Kidney (tissue), 14 donors: ENCODE results near the gene SNAPIN. TPM values are rescaled to one million over a fixed set of nuclear protein-coding genes. Genes with fewer than 3 reads are reported as not detected.
"Not testable (repeated sequence)": the region's sequence is repeated elsewhere in the genome, so short reads cannot be mapped to it uniquely, and the experiment has no call there.

Experiments used
- DNase-seq, 5 donors: peaks; one replicate each; pipeline ENCODE4 v3.0.0-alpha.2; 2013 to 2020
- FAIRE-seq: peaks from 2 replicates; lab custom pipeline; 2012; peaks lifted over from hg19 to GRCh38; lab: Jason Lieb, UNC
- H3K27ac ChIP-seq, 2 donors: one replicate each; pipeline ENCODE4 v1.7.0; 2013; ENCODE audit warnings: low read depth in 2 of 2, low read length in 2 of 2, inconsistent platforms in 1 of 2
- H3K27me3 ChIP-seq: one replicate; pipeline ENCODE4 v1.7.1; 2013; ENCODE audit warnings: low read length, inconsistent platforms; ENCODE audit not compliant: control insufficient read depth, insufficient read depth
- H3K36me3 ChIP-seq, 3 donors: one replicate each; pipeline versions ENCODE4 v1.7.0 to v1.7.1; 2013; ENCODE audit warnings: low read length in 3 of 3, control low read depth in 1 of 3, inconsistent platforms in 1 of 3; ENCODE audit not compliant: insufficient read depth in 3 of 3, control insufficient read depth in 2 of 3
- H3K4me1 ChIP-seq, 3 donors: one replicate each; pipeline versions ENCODE4 v1.7.0 to v1.7.1; 2013; ENCODE audit warnings: low read length in 3 of 3, inconsistent platforms in 1 of 3, low read depth in 1 of 3; ENCODE audit not compliant: control insufficient read depth in 2 of 3, insufficient read depth in 2 of 3
- H3K4me3 ChIP-seq, 3 donors: one replicate each; pipeline versions ENCODE4 v1.7.0 to v1.8.1; 2013; ENCODE audit warnings: low read length in 3 of 3, control low read depth in 1 of 3, inconsistent platforms in 1 of 3
- H3K9ac ChIP-seq, 3 donors: one replicate each; pipeline versions ENCODE4 v1.7.0 to v1.7.1; 2013; ENCODE audit warnings: low read length in 3 of 3, control low read depth in 1 of 3, inconsistent platforms in 1 of 3
- H3K9me3 ChIP-seq, 3 donors: one replicate each; pipeline versions ENCODE4 v1.7.0 to v1.7.1; 2013; ENCODE audit warnings: low read length in 3 of 3, control low read depth in 1 of 3, inconsistent platforms in 1 of 3; ENCODE audit not compliant: control insufficient read depth in 2 of 3, insufficient read depth in 1 of 3
- CTCF ChIP-seq: IDR thresholded peaks from 3 replicates; pipeline ENCODE4 v1.5.1; 2012; ENCODE audit warnings: mild to moderate bottlenecking, moderate library complexity, borderline replicate concordance; ENCODE audit not compliant: insufficient read depth; ENCODE audit errors: extremely low read depth
- intact Hi-C: fragments of 100-400 bp; cut with DNase I; formaldehyde crosslinking; loops from one replicate; pipeline ENCODE4 v1.11.1; 2022
- polyA plus RNA-seq: library from polyadenylated mRNA; stranded (reverse); fragments of 350-450 nt; fragmentation: Illumina TruSeq; extraction: RNeasy Lipid Tissue Mini Kit (QIAGEN cat#74804); gene quantifications from one replicate; pipeline ENCODE4 v1.2.3, GENCODE V29; 2014; ENCODE audit warnings: low read depth, low replicate concordance; ENCODE audit not compliant: insufficient read depth
- total RNA-seq: library from RNA; stranded (reverse); fragmentation: NEBNext Ultra II Directional; extraction: Animal tissue kit (Norgen Biotek cat#: 25700); gene quantifications from one replicate; pipeline ENCODE4 v1.2.1, GENCODE V29; 2021
- donor health status: control.
- donor health status: control.
- donor health status: control.
- donor health status: control.
- donor health status: control.
- donor health status: DM: yes; HTN: yes; CAD: no.
- donor health status: Normal renal cell carcinoma (clear cell type).

Gene SNAPIN
- total and polyA plus RNA-seq, 2 donors from 2014 or later: 46.2 to 59.8 TPM

- intact Hi-C loops: no loop called here
These were observed 11.9 kb downstream of the SNAPIN start for GRCh38 chr1:153670257-153670858.

GRCh38 chr1:153670859-153671627, 12.5 kb downstream of the SNAPIN start, which contains the start of gene ILF2:
ILF2 (minus strand) TSS chr1:153670993; CDS start chr1:153670922, 71 bp downstream.
- peak within 1 kb of the TSS; percentile 42 to 91 (median 89) for H3K9ac ChIP-seq
- peak; percentile 12 for TF ChIP-seq CTCF
- FAIRE-seq (peak; percentile 99), DNase-seq (peak; percentile 99 to 100 (median 99))
- H3K36me3 ChIP-seq: peaks cover 10 to 24% (median 13%) of the 10 kb centered on the region in 3 donors
- no peaks in the 10 kb centered on the region for H3K9me3 ChIP-seq
- intact Hi-C loops: no loop called here
- H3K27ac ChIP-seq: peak within 1 kb of the TSS; percentile 66 to 69
- no peaks in the 10 kb centered on the region for H3K27me3 ChIP-seq
- H3K4me1 ChIP-seq: peaks cover 0 to 14% (median 8%) of the 10 kb centered on the region in 3 donors
- peak within 1 kb of the TSS; percentile 70 to 98 (median 86) for H3K4me3 ChIP-seq

More at GRCh38 chr1:153670257-153670858, 11.9 kb downstream of the SNAPIN start:
- Histone ChIP-seq H3K36me3 (peaks cover 12 to 31% (median 17%) of the 10 kb centered on the region in 3 donors), H3K4me3 (peak overlapping the region; percentile 66 to 98 (median 74)), H3K27ac (peak overlapping the region; percentile 35 to 53), H3K4me1 (peaks cover 0 to 14% (median 8%) of the 10 kb centered on the region in 3 donors), H3K9ac (peak overlapping the region; percentile 42 to 91 (median 63)), H3K9me3 (no peaks in the 10 kb centered on the region), H3K27me3 (no peaks in the 10 kb centered on the region)
- no peak for TF ChIP-seq CTCF
- FAIRE-seq: no peak
- DNase-seq: peak in 1 of 5 donors; percentile 82

- H3K9me3 ChIP-seq, intact Hi-C loops, FAIRE-seq, H3K27me3 ChIP-seq: not testable (repeated sequence)
- peak overlapping the region; percentile 41 to 89 (median 70) for H3K9ac ChIP-seq
- DNase-seq: peak; percentile 16 to 78 (median 60)
- H3K36me3 ChIP-seq: peaks cover 10 to 17% (median 10%) of the 10 kb centered on the region in 3 donors
- H3K27ac ChIP-seq: peak overlapping the region; percentile 66 to 69
- H3K4me1 ChIP-seq: peaks cover 0 to 14% (median 8%) of the 10 kb centered on the region in 3 donors
- peak overlapping the region; percentile 70 to 86 (median 72) for H3K4me3 ChIP-seq
These were observed 13.3 kb downstream of the SNAPIN start for GRCh38 chr1:153671628-153672353.
